ENCODE data around the gene UQCR11. TPM values are rescaled to one million over a fixed set of nuclear protein-coding genes. Genes with fewer than 3 reads are reported as not detected.

The UQCR11 gene
- total and polyA plus RNA-seq, 2 donors (not counting 3 experiments of a cell fraction or from before 2014, with no cell fraction given) = 165 to 210 TPM

GRCh38 chr19:1580382-1580781, 24.9 kb downstream of the UQCR11 start:
- Histone ChIP-seq H2AFZ (ENCODE audit: low read depth, low read length) (no peak overlapping the region), H3K27ac (ENCODE audit: insufficient read depth, low read depth, low read length) (no peak overlapping the region), H3K36me3 (ENCODE audit: control insufficient read depth in 2 of 2, extremely low read depth in 1 of 2, insufficient read depth in 2 of 2, low read length in 2 of 2) (peaks cover 12 to 48% of the 10 kb centered on the region in 2 experiments), H3K27me3 (ENCODE audit: control insufficient read depth in 2 of 2, insufficient read depth in 2 of 2, low read length in 2 of 2) (no peaks in the 10 kb centered on the region), H3K79me2 (ENCODE audit: control insufficient read depth, insufficient read depth, low read length) (peaks cover 2% of the 10 kb centered on the region), H3K4me2 (ENCODE audit: insufficient read depth, low read length) (no peak overlapping the region), H3K4me3 (replicated peaks in 1 of 3; ENCODE audit: insufficient read depth in 1 of 3, low read depth in 1 of 3, low read length in 3 of 3) (no peak overlapping the region), H3K9me3 (replicated peaks; ENCODE audit: control insufficient read depth, insufficient read depth, low read length) (no peaks in the 10 kb centered on the region), H3K9ac (replicated peaks; ENCODE audit: extremely low read depth, insufficient read depth, low read length) (no peak overlapping the region), H3K9me1 (replicated peaks; ENCODE audit: control insufficient read depth, extremely low read depth, insufficient read depth, low read length) (no peaks in the 10 kb centered on the region), H3K4me1 (ENCODE audit: control insufficient read depth, extremely low read depth, insufficient read depth, low read length) (no peaks in the 10 kb centered on the region), H4K20me1 (replicated peaks; ENCODE audit: control insufficient read depth, extremely low read depth, insufficient read depth, low read length) (no peaks in the 10 kb centered on the region)
- DNase-seq (ENCODE audit: low read depth, low spot score) (no peak), FAIRE-seq (no peak)
- dilution Hi-C loops (cut with MboI; ENCODE audit: extremely low pct_ligation_motif_present, low sequenced_read_pairs) (no loop called here), intact Hi-C loops (cut with micrococcal nuclease) (no loop called here)
- ChIA-PET CTCF (no interaction called here), POLR2A (no interaction called here)
- TF ChIP-seq GATA2 (IDR thresholded peaks at IDR 0.05; ENCODE audit: insufficient read depth, insufficient read length, low read depth, low read length) (no peak), MAX (IDR thresholded peaks at IDR 0.05; ENCODE audit: insufficient read depth, insufficient read length) (no peak), MYC (IDR thresholded peaks at IDR 0.05; ENCODE audit: low read depth, low read length) (no peak), FOS (IDR thresholded peaks at IDR 0.05; ENCODE audit: borderline replicate concordance, insufficient read depth, low read length) (no peak), POLR2AphosphoS5 (IDR thresholded peaks at IDR 0.05; ENCODE audit: insufficient read depth, low read depth, low read length) (no peak), CTCF (IDR thresholded peaks at IDR 0.05; ENCODE audit: extremely low read depth in 1 of 2, insufficient read depth in 1 of 2, low read depth in 1 of 2, low read length in 2 of 2) (no peak), POLR2A (IDR thresholded peaks at IDR 0.05; ENCODE audit: low read depth, low read length) (no peak), JUN (IDR thresholded peaks at IDR 0.05; ENCODE audit: borderline replicate concordance, insufficient read depth, insufficient read length, low read depth) (no peak), EZH2 (IDR thresholded peaks at IDR 0.05; ENCODE audit: borderline replicate concordance, low read depth, low read length, severe bottlenecking) (no peak)
- BruUV-seq (replicated peaks) = no TSS peak
